ENCODE data around the gene SIT1. TPM values are rescaled to one million over a fixed set of nuclear protein-coding genes. Genes with fewer than 3 reads are reported as not detected.
"Not testable (repeated sequence)": the region's sequence is repeated elsewhere in the genome, so short reads cannot be mapped to it uniquely, and the experiment has no call there.

SIT1 gene
- total RNA-seq, 1 experiment from 2014 or later: not detected

GRCh38 chr9:35645736-35646135 is 5.0 kb downstream of the SIT1 start:
- in situ Hi-C loops (cut with HindIII; ENCODE audit: low sequenced_read_pairs); DNase-seq (ENCODE audit: low spot score): not testable (repeated sequence)

GRCh38 chr9:35643046-35643445 is 7.7 kb downstream of the SIT1 start:
- in situ Hi-C loops (cut with HindIII; ENCODE audit: low sequenced_read_pairs): no loop called here
- DNase-seq (ENCODE audit: low spot score): no peak

GRCh38 chr9:35641478-35641877 is 9.3 kb downstream of the SIT1 start:
- in situ Hi-C loops (cut with HindIII; ENCODE audit: low sequenced_read_pairs); DNase-seq (ENCODE audit: low spot score): not testable (repeated sequence)

- in situ Hi-C loops (cut with HindIII; ENCODE audit: low sequenced_read_pairs); DNase-seq (ENCODE audit: low spot score): not testable (repeated sequence)
These were observed 10.3 kb downstream of the SIT1 start for GRCh38 chr9:35640431-35640830.

GRCh38 chr9:35639631-35640030 is 11.1 kb downstream of the SIT1 start:
- no peak for DNase-seq (ENCODE audit: low spot score)
- in situ Hi-C loops (cut with HindIII; ENCODE audit: low sequenced_read_pairs): no loop called here

- in situ Hi-C loops (cut with HindIII; ENCODE audit: low sequenced_read_pairs); DNase-seq (ENCODE audit: low spot score): not testable (repeated sequence)
These were observed 11.5 kb downstream of the SIT1 start for GRCh38 chr9:35639225-35639624.

- DNase-seq (ENCODE audit: low spot score); in situ Hi-C loops (cut with HindIII; ENCODE audit: low sequenced_read_pairs): not testable (repeated sequence)
These were observed 12.0 kb downstream of the SIT1 start for GRCh38 chr9:35638751-35639150.

- DNase-seq (ENCODE audit: low spot score); in situ Hi-C loops (cut with HindIII; ENCODE audit: low sequenced_read_pairs): not testable (repeated sequence)
These were observed 13.2 kb downstream of the SIT1 start for GRCh38 chr9:35637427-35637955.

GRCh38 chr9:35636877-35637246 is 13.9 kb downstream of the SIT1 start:
- in situ Hi-C loops (cut with HindIII; ENCODE audit: low sequenced_read_pairs); DNase-seq (ENCODE audit: low spot score): not testable (repeated sequence)

GRCh38 chr9:35636135-35636876 is 14.4 kb downstream of the SIT1 start:
- no peak for DNase-seq (ENCODE audit: low spot score)
- in situ Hi-C loops (cut with HindIII; ENCODE audit: low sequenced_read_pairs): no loop called here

GRCh38 chr9:35635730-35636129 is 15.0 kb downstream of the SIT1 start:
- in situ Hi-C loops (cut with HindIII; ENCODE audit: low sequenced_read_pairs): no loop called here
- DNase-seq (ENCODE audit: low spot score): no peak

GRCh38 chr9:35629597-35629996 is 21.1 kb downstream of the SIT1 start:
- DNase-seq (ENCODE audit: low spot score): no peak
- in situ Hi-C loops (cut with HindIII; ENCODE audit: low sequenced_read_pairs): no loop called here

GRCh38 chr9:35628389-35628991 is 22.2 kb downstream of the SIT1 start:
- in situ Hi-C loops (cut with HindIII; ENCODE audit: low sequenced_read_pairs): no loop called here
- DNase-seq (ENCODE audit: low spot score): no peak

GRCh38 chr9:35627575-35627974 is 23.2 kb downstream of the SIT1 start:
- in situ Hi-C loops (cut with HindIII; ENCODE audit: low sequenced_read_pairs): no loop called here
- no peak for DNase-seq (ENCODE audit: low spot score)

- in situ Hi-C loops (cut with HindIII; ENCODE audit: low sequenced_read_pairs): no loop called here
- DNase-seq (ENCODE audit: low spot score): no peak
These were observed 31.0 kb downstream of the SIT1 start for GRCh38 chr9:35619800-35620158.

- in situ Hi-C loops (cut with HindIII; ENCODE audit: low sequenced_read_pairs): no loop called here
- no peak for DNase-seq (ENCODE audit: low spot score)
These were observed 31.6 kb downstream of the SIT1 start for GRCh38 chr9:35618854-35619799.

- in situ Hi-C loops (cut with HindIII; ENCODE audit: low sequenced_read_pairs): no loop called here
- peak; percentile 22 for DNase-seq (ENCODE audit: low spot score)
These were observed 32.4 kb downstream of the SIT1 start, which contains the start of gene CD72 for GRCh38 chr9:35618325-35618727. CD72 (minus strand) TSS chr9:35618413; CDS start chr9:35618303, 110 bp downstream.

- in situ Hi-C loops (cut with HindIII; ENCODE audit: low sequenced_read_pairs): no loop called here
These were observed 33.2 kb downstream of the SIT1 start for GRCh38 chr9:35617548-35617947.

GRCh38 chr9:35616681-35617459 is 33.9 kb downstream of the SIT1 start:
- in situ Hi-C loops (cut with HindIII; ENCODE audit: low sequenced_read_pairs): no loop called here
- no peak for DNase-seq (ENCODE audit: low spot score)

More at GRCh38 chr9:35617548-35617947, 33.2 kb downstream of the SIT1 start:
- no peak for DNase-seq (ENCODE audit: low spot score)

All from G401 (cell line).